ENCODE results near the gene SEMA4D.

Gene SEMA4D

GRCh38 chr9:89342948-89343347 lies 155.0 kb downstream of the SEMA4D start:
- no peak for FAIRE-seq
- TF ChIP-seq CTCF (IDR thresholded peaks at IDR 0.05; ENCODE audit: insufficient read depth, missing control alignments), result no peak
- no peak for DNase-seq (ENCODE audit: insufficient read length, low spot score)

- FAIRE-seq (no peak), DNase-seq (ENCODE audit: insufficient read length, low spot score) (no peak)
- TF ChIP-seq CTCF (IDR thresholded peaks at IDR 0.05; ENCODE audit: insufficient read depth, missing control alignments), result no peak
Measured at GRCh38 chr9:89342213-89342612, 155.7 kb downstream of the SEMA4D start.

GRCh38 chr9:89340332-89340731 lies 157.6 kb downstream of the SEMA4D start:
- no peak for TF ChIP-seq CTCF (IDR thresholded peaks at IDR 0.05; ENCODE audit: insufficient read depth, missing control alignments)
- DNase-seq (ENCODE audit: insufficient read length, low spot score) (no peak), FAIRE-seq (no peak)

- TF ChIP-seq CTCF (IDR thresholded peaks at IDR 0.05; ENCODE audit: insufficient read depth, missing control alignments), result no peak
- FAIRE-seq (no peak), DNase-seq (ENCODE audit: insufficient read length, low spot score) (no peak)
Measured at GRCh38 chr9:89339807-89340206, 158.1 kb downstream of the SEMA4D start.

- DNase-seq (ENCODE audit: insufficient read length, low spot score) (no peak), FAIRE-seq (no peak)
- TF ChIP-seq CTCF (IDR thresholded peaks at IDR 0.05; ENCODE audit: insufficient read depth, missing control alignments), result no peak
Measured at GRCh38 chr9:89330513-89330912, 167.4 kb downstream of the SEMA4D start.

GRCh38 chr9:89329917-89330316 lies 168.0 kb downstream of the SEMA4D start:
- no peak for TF ChIP-seq CTCF (IDR thresholded peaks at IDR 0.05; ENCODE audit: insufficient read depth, missing control alignments)
- DNase-seq (ENCODE audit: insufficient read length, low spot score), result no peak
- FAIRE-seq, result no peak

GRCh38 chr9:89328064-89328463 lies 169.8 kb downstream of the SEMA4D start:
- no peak for DNase-seq (ENCODE audit: insufficient read length, low spot score)
- TF ChIP-seq CTCF (IDR thresholded peaks at IDR 0.05; ENCODE audit: insufficient read depth, missing control alignments), result no peak
- FAIRE-seq, result no peak

Measured in D721Med (cell line).